ENCODE data around the gene PPP1R16B.
A peak's percentile ranks its signal among the peaks of the same experiment; 100 is the strongest.
"Not testable (repeated sequence)": the region's sequence is repeated elsewhere in the genome, so short reads cannot be mapped to it uniquely, and the experiment has no call there.

Gene PPP1R16B

DNA sequence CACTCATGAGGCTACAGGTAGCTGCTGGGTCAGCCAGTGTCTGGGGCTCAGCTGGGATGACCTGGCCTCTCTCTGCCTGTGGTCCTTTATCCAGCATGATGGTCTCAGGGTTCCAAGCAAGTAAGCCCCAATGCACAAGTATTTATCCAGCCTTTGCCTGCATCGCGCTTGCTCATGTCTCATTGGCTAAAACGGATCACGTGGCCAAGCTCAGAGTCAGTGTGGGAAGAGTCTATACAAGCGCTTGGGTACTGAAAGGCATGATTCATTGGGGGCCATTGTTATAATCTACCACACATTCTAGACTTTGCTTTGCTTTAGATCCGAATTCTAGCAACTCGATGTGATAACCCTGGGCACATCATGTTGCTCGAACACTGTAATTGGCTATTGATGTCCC lies 48.3 kb downstream of the PPP1R16B start:
- no peak for DNase-seq (ENCODE audit: low read depth)

GRCh38 chr20:38854654-38855066 lies 49.2 kb downstream of the PPP1R16B start:
- no peak for DNase-seq (ENCODE audit: low read depth)

GRCh38 chr20:38855356-38855755 lies 49.9 kb downstream of the PPP1R16B start:
- no peak for DNase-seq (ENCODE audit: low read depth)

GRCh38 chr20:38856570-38856969 lies 51.1 kb downstream of the PPP1R16B start:
- no peak for DNase-seq (ENCODE audit: low read depth)

DNA sequence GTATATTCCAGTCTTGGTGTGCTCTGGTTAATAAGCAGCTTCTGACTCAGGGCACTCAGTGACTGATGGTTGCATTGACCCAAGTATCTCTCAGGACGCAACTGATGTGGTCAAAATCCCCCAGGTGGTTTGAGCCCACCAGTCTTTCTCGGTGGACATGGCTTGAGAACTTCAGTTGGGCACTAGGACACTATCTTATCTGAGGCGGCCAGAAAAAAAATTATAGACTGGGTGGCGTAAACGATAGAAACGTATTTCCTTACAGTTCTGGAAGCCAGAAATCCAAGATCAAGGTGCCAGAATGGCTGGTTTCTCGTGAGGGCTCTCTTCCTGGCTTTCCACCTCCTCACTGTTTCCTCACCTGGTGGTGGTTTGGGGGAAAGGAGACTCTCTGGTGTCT lies 52.2 kb downstream of the PPP1R16B start:
- no peak for DNase-seq (ENCODE audit: low read depth)

DNA sequence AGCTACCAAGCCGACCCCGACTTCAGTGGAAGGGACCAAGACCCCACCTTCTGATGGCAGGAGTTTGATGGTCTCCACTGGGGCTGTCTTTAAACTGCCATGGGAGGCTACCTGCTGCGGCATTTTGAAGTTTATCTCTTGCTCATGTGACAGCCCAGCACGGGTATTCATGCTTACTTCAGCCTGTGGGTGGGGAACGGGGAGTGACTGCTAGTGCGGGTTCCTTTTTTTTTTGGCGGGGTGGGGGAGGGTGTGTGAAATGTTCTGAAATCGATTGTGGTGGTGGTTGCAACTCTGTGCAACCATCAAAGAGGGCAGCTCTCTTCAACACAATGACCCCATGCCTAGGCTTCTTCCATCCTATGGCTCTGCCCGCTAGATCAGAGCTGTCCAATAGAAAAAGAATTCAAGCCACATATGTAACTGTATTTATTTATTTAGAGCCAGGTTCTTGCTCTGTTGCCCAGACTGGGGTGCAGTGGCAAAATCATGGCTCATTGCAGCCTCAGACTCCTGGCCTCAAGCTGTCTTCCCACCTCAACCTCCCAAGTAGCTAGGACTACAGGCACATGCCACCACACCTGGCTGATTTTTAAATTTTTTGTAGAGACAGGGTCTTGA lies 53.7 kb downstream of the PPP1R16B start:
- no peak for DNase-seq (ENCODE audit: low read depth)

GRCh38 chr20:38859857-38860256 lies 54.4 kb downstream of the PPP1R16B start:
- not testable (repeated sequence) for DNase-seq (ENCODE audit: low read depth)

- DNase-seq (ENCODE audit: low read depth): no peak
Observed at GRCh38 chr20:38861071-38861401, 55.5 kb downstream of the PPP1R16B start.

- DNase-seq (ENCODE audit: low read depth): no peak
Observed at GRCh38 chr20:38862226-38862625, 56.7 kb downstream of the PPP1R16B start.

DNA sequence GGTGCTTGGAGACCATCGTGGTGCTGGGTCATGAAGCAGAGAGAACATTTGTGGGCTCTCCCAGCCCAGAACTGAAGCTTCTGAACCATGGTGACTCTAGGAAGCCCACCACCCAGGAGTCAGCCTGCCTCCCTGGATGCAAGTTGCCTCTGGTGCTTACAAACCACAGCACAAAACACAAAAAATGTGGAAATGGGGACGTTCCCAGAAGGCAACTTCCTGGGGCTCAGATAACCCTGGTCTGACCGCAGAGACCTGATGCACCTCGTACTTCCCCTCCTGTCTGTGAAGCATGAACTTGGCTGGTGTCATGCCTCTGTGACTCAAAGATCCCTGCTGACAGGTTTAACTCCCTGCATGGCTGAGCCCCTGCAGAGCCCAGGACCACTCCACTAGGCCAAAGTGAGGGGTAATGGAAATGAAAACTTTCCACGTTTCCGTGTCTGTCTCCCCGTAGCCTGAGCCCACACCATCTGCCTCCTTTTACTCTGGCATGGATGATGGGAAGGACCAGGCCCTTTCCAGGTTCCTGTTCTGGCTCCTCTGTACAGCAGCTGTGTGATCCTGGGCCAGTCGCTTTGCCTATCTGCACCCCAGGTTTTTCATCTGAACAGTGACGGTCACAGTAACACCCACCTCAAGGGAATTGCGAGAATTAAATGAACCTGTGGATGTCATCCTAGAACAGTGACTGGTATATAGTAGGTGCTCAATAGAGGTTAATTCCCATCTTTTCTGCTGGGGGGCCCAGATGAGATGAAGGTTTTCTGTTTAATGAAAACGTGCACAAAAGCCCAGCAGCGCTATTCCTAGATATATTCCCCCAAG lies 57.7 kb downstream of the PPP1R16B start:
- no peak for DNase-seq (ENCODE audit: low read depth)

GRCh38 chr20:38864662-38865061 lies 59.2 kb downstream of the PPP1R16B start:
- no peak for DNase-seq (ENCODE audit: low read depth)

GRCh38 chr20:38866265-38867061 lies 61.0 kb downstream of the PPP1R16B start:
- DNase-seq (ENCODE audit: low read depth): no peak

- DNase-seq (ENCODE audit: low read depth): no peak
Observed at GRCh38 chr20:38867062-38867359, 61.5 kb downstream of the PPP1R16B start.

- no peak for DNase-seq (ENCODE audit: low read depth)
Observed at GRCh38 chr20:38870733-38871559, 65.4 kb downstream of the PPP1R16B start.

DNA sequence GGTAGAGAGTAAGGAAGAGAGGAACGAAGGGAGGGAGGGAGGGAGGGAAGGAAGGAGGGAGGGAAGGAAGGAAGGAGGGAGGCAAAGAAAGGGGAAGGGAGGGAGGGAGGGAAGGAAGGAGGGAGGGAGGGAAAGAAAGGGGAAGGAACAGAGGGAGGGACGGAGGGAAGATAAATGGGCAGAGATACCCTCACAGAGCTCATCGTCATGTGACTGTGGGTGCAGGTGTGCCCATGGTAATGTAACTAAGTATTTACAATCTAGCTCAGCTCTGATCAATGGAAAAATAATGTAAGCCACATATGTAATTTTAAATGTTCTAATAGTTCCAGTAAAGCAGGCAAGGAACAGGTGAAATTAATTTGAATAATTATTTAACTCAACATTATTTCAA lies 66.1 kb downstream of the PPP1R16B start:
- no peak for DNase-seq (ENCODE audit: low read depth)

DNA sequence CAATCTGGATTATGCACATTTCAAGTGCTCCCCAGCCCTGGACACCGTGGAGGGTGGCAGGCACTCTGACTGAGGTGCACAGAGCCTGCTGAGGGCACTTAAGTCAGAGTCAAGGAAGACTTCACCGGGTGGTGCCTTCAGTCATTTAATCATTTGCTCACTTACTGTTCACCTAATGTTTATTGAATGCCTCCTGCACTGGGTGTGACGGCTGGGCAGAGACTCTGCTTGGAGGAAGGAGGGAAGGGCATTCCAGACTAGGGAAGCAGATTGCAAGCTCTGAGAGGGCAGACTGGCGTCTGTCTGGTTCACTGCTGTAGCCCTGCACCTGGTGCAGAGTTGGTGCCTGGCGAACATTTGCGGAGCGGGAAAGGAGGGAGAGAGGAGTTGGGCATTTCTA lies 66.5 kb downstream of the PPP1R16B start:
- DNase-seq (ENCODE audit: low read depth): no peak

DNA sequence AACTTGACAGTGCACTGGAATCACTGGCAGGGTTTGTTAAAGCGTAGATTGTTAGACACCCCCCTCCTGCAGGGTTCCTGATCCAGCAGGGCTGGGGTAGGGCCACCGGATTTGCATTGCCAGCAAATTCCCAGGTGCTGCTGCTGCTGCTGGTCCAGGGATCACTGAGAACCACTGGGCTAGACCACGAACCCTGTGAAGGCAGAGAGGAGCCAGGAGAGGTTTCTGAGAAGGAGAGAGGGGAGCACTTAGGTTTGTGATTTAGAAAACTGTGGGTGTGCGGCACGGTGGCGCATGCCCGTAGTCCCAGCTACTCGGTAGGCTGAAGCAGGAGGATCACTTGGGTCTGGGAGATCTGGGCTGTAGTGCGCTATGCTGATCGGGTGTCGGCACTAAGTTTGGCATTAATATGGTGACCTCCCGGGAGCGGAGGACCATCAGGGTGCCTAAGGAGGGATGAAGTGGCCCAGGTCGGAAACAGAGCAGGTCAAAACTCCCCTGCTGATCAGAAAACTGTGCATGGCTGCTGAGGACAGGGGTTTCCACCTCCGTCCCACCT lies 67.1 kb downstream of the PPP1R16B start:
- no peak for DNase-seq (ENCODE audit: low read depth)

- DNase-seq (ENCODE audit: low read depth): peak; percentile 68
Observed at GRCh38 chr20:38873050-38873581, 67.6 kb downstream of the PPP1R16B start.

- no peak for DNase-seq (ENCODE audit: low read depth)
Observed at GRCh38 chr20:38874460-38875174, 69.1 kb downstream of the PPP1R16B start.

DNA sequence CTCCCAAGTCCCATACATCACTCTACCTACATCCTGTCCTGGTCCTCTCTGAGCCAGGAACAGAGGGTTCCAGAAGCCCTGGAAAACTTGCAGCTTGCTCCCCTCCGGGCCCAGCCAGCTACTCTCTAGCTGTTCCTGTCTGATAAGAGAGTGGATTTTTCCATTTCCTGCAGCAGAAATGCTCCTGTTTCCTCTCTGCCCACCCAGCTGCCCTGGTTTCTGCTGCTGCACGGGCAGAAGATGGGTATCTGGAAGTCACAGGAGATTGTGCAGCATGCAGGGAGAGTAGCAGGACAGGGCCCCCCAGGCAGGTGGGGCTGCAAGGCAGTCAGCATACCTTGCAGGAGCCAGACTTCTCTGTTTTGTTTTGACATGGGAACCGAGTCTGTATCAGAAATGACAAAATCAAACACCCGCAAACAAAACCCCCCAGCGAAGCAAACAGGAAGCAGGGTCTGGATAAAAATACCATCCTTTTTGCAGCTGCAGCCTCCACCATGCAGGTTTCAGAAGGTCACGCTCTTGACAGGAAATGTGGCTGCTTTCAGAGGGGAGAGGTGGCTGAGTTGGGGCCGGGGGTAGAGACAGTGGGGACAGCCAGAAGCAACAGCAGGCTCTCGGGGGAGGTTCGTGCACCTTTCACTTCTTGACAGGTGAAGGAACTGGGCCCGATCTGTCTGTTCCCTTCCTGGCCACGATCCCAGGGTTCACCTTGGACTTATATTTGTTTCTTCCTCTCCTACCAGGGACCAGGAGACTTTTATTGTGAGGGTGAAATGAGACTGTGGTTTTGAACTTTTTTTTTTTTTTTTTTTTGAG lies 69.9 kb downstream of the PPP1R16B start:
- DNase-seq (ENCODE audit: low read depth): no peak
